Right lobe of liver (tissue), 6 donors: Measurements from ENCODE around the gene SORBS2. TPM values are rescaled to one million over a fixed set of nuclear protein-coding genes. Genes with fewer than 3 reads are reported as not detected.

ENCODE experiments used
- ATAC-seq, 4 donors: fragments of 200-7000 bp; cut with Tn5 transposase; one replicate each; pipeline ENCODE4 v1.9.1; 2020; ENCODE audit warnings: mild to moderate bottlenecking in 4 of 4, moderate library complexity in 4 of 4
- DNase-seq, 3 donors: peaks; one replicate each; pipeline ENCODE4 v3.0.0-alpha.2; 2020
- H3K27ac ChIP-seq, 3 donors: fragments of 200-600 bp; one replicate each; pipeline ENCODE4 v1.8.0; 2022
- H3K27me3 ChIP-seq, 2 donors: fragments of 200-600 bp; one replicate each; pipeline ENCODE4 v1.8.0; 2022
- H3K36me3 ChIP-seq, 4 donors: fragments of 200-600 bp; sonication (generic) in 1 of 4; one replicate each; pipeline versions ENCODE4 v1.5.1 to v1.8.0; 2017 to 2022; ENCODE audit warnings: control low read depth in 1 of 4
- H3K4me1 ChIP-seq, 4 donors: fragments of 200-600 bp; sonication (generic) in 1 of 4; one replicate each; pipeline versions ENCODE4 v1.5.1 to v1.8.0; 2017 to 2022; ENCODE audit warnings: control low read depth in 1 of 4
- H3K4me3 ChIP-seq, 3 donors: fragments of 200-600 bp; one replicate each; pipeline ENCODE4 v1.8.0; 2022
- H3K9me3 ChIP-seq, 4 donors: fragments of 200-600 bp; sonication (generic) in 1 of 4; one replicate each; pipeline versions ENCODE4 v1.5.1 to v1.8.0; 2017 to 2022; ENCODE audit warnings: control low read depth in 1 of 4
- CTCF ChIP-seq, 4 donors: fragments of 200-600 bp in 3 of 4; fragments of 450-650 bp in 1 of 4; IDR thresholded peaks; one replicate each; pipeline versions ENCODE4 v1.5.1 to v1.8.0; 2016 to 2022; ENCODE audit warnings: antibody characterized with exemption in 4 of 4, mild to moderate bottlenecking in 2 of 4
- POLR2A ChIP-seq: fragments of 450-650 bp; IDR thresholded peaks from one replicate; pipeline ENCODE4 v1.6.1; 2017; ENCODE audit warnings: antibody characterized with exemption, mild to moderate bottlenecking
- WGBS: methylation state at CpG from one replicate; pipeline ENCODE4 v1.1.6; 2018; ENCODE audit warnings: low coverage, low lambda C conversion rate; ENCODE audit not compliant: insufficient coverage; ENCODE audit errors: missing lambda C conversion rate; 5-methylcytosine and 5-hydroxymethylcytosine counted together
- intact Hi-C, 2 donors: fragments of 100-400 bp; cut with DNase I; formaldehyde crosslinking; loops; one replicate each; pipeline versions ENCODE4 v1.11.2 to v1.14.1; 2022
- total RNA-seq, 6 experiments: library from RNA; depleted of rRNA in 2 of 6; stranded (reverse); fragments of >200 nt in 2 of 6; fragmentation: NEBNext Ultra II Directional in 3 of 6; extraction: Animal tissue kit (Norgen Biotek cat#: 25700) in 3 of 6; gene quantifications; one replicate each; pipeline versions ENCODE4 v1.1.0 to v1.2.4, GENCODE V29; 2016 to 2023
- donor health status: DM: no; HTN: yes; CAD: no.
- donor health status: DM: no; HTN: no; CAD: no.
- donor health status: DM: no; HTN: no; CAD: no.
- donor health status: DM: no; HTN: yes; CAD: no.
- donor health status: DM: no; HTN: yes; CAD: no.

SORBS2 gene
- total RNA-seq, 6 experiments from 2014 or later = 60.8 to 144 (median 107) TPM

DNA sequence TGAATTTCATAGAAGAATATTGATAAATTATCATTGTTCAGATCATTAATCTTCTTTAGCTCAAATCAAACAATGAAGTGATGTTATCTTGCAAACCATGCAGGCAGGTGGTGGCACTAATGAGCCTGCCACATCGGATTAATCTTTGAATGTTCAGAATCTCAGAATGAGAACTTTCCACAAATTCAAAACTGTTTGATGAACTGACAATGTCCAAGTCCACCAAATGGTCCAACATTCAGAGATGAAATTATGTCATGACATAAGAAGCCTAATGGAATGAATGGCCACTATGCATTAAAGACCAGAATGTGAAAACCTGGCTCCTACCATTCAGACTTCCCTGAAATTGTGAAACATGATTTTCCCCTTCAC lies 67.5 kb downstream of the SORBS2 start:
- DNase-seq (no peak), ATAC-seq (no peak)
- 29% methylated on average over 1 of the region's 1 CpG for WGBS
- Histone ChIP-seq H3K4me3 (no peak overlapping the region), H3K9me3 (no peaks in the 10 kb centered on the region), H3K4me1 (peaks cover 0 to 49% (median 14%) of the 10 kb centered on the region in 4 donors), H3K27ac (peak overlapping the region in 1 of 3 donors; percentile 4), H3K36me3 (no peaks in the 10 kb centered on the region), H3K27me3 (no peaks in the 10 kb centered on the region)
- intact Hi-C loops = no loop called here
- TF ChIP-seq POLR2A (no peak), CTCF (IDR thresholded peaks at IDR 0.05) (peak in 1 of 4 donors; percentile 14)

DNA sequence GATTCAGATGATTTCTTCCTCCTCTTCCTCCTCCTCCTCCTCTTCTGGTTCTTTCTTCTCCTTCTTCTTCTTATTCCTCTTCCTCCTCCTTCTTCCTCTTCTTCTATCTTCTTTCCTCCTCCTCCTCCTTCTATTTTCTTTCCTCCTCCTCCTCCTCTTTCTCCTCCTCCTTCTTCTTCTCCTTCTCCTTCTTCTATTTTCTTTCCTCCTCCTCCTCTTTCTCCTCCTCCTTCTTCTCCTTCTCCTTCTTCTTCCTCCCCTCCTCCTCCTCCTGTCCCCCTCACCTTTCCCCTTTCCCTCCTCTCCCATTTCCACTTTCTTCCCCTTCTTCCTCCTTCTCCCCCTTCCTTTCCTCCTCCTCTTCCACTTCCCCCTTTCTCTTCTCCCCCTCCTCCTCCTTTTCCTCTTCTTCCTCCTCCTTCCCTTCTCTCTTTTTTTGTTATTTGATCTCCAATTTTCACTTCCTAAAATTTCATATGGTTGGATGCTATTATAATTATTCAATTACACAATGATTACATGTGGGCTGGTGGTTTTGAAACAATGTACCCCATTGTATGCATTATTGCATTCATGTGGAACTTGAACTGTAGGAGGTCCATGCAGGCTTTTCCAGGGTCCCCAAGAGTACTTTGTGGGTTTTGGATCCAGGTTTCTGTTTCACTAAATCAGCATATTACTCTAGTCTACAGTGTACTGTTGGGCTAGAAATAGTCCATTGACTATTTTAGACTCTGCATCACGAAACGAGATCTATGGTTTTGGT lies 68.1 kb downstream of the SORBS2 start:
- intact Hi-C loops = no loop called here
- no peak for DNase-seq
- H3K36me3 ChIP-seq = no peaks in the 10 kb centered on the region
- TF ChIP-seq CTCF (IDR thresholded peaks at IDR 0.05) (no peak), POLR2A (no peak)
- H3K4me3 ChIP-seq = no peak overlapping the region
- peaks cover 0 to 54% (median 17%) of the 10 kb centered on the region in 4 donors for H3K4me1 ChIP-seq
- no peaks in the 10 kb centered on the region for H3K27me3 ChIP-seq
- 64% methylated on average over 2 of the region's 2 CpGs for WGBS
- no peak for ATAC-seq
- H3K27ac ChIP-seq = peak overlapping the region; percentile 40 to 93 (median 92)
- no peaks in the 10 kb centered on the region for H3K9me3 ChIP-seq

GRCh38 chr4:185742766-185743165 lies 69.2 kb downstream of the SORBS2 start:
- peak; percentile 53 to 68 (median 55) for DNase-seq
- TF ChIP-seq CTCF (IDR thresholded peaks at IDR 0.05) (no peak), POLR2A (no peak)

GRCh38 chr4:185741795-185742194 lies 70.2 kb downstream of the SORBS2 start:
- Histone ChIP-seq H3K4me1 (peaks cover 0 to 68% (median 24%) of the 10 kb centered on the region in 4 donors), H3K27me3 (no peaks in the 10 kb centered on the region), H3K9me3 (no peaks in the 10 kb centered on the region), H3K36me3 (no peaks in the 10 kb centered on the region), H3K27ac (peak overlapping the region; percentile 65 to 93 (median 92)), H3K4me3 (peak overlapping the region in 2 of 3 donors; percentile 31 to 40)
- peak; percentile 75 to 90 (median 84) for ATAC-seq
- intact Hi-C loops = no loop called here
- peak; percentile 66 to 90 (median 90) for DNase-seq
- TF ChIP-seq POLR2A (no peak), CTCF (IDR thresholded peaks at IDR 0.05) (no peak)
- WGBS = 13% methylated on average over 3 of the region's 6 CpGs

More at GRCh38 chr4:185742766-185743165, 69.2 kb downstream of the SORBS2 start:
- 14% methylated on average over 8 of the region's 8 CpGs for WGBS
- Histone ChIP-seq H3K4me1 (peaks cover 0 to 58% (median 20%) of the 10 kb centered on the region in 4 donors), H3K27me3 (no peaks in the 10 kb centered on the region), H3K36me3 (no peaks in the 10 kb centered on the region), H3K9me3 (no peaks in the 10 kb centered on the region), H3K4me3 (no peak overlapping the region), H3K27ac (peak overlapping the region; percentile 65 to 93 (median 92))
- ATAC-seq = peak; percentile 49 to 69 (median 59)
- intact Hi-C loops = no loop called here
